Neural cell (in vitro differentiated cells): ENCODE measurements around the gene QSOX2. TPM values are rescaled to one million over a fixed set of nuclear protein-coding genes. Genes with fewer than 3 reads are reported as not detected.

Experiments used
- H2AFZ ChIP-seq: fragments of 200-600, 300-800 bp; sonication (generic), shearing (Covaris generic); 2 replicates; pipeline ENCODE4 v1.6.0; 2014; ENCODE audit warnings: low read depth, mild to moderate bottlenecking, antibody characterized with exemption, low read length, moderate library complexity
- H3F3A ChIP-seq: fragments of 200-600 bp; shearing (Covaris generic); 2 replicates; pipeline ENCODE4 v1.6.1; 2016; ENCODE audit warnings: mild to moderate bottlenecking, moderate library complexity, mixed read lengths, antibody characterized with exemption, low read length; ENCODE audit not compliant: insufficient read depth, poor library complexity, severe bottlenecking
- H3K27ac ChIP-seq: fragments of 200-600, 300-800 bp; sonication (generic), shearing (Covaris generic); 2 replicates; pipeline ENCODE4 v1.5.1; 2014; ENCODE audit warnings: mild to moderate bottlenecking, low read length, moderate library complexity
- H3K27me3 ChIP-seq: fragments of 300-800, 200-600 bp; sonication (generic), shearing (Covaris generic); 2 replicates; pipeline ENCODE4 v1.6.0; 2014; ENCODE audit warnings: mild to moderate bottlenecking, low read depth, low read length, moderate library complexity; ENCODE audit not compliant: insufficient read depth
- H3K36me3 ChIP-seq: fragments of 300-800, 200-600 bp; sonication (generic), shearing (Covaris generic); 2 replicates; pipeline ENCODE4 v1.5.1; 2014; ENCODE audit warnings: mild to moderate bottlenecking, antibody characterized with exemption, low read length, moderate library complexity; ENCODE audit not compliant: insufficient read depth
- H3K4me2 ChIP-seq: fragments of 300-800, 200-600 bp; sonication (generic), shearing (Covaris generic); 2 replicates; pipeline ENCODE4 v1.6.0; 2014; ENCODE audit warnings: mild to moderate bottlenecking, low read length
- H3K4me3 ChIP-seq: fragments of 300-800, 200-600 bp; sonication (generic), shearing (Covaris generic); 2 replicates; pipeline ENCODE4 v1.5.1; 2014; ENCODE audit warnings: mild to moderate bottlenecking, low read length, moderate library complexity
- H3K79me2 ChIP-seq: fragments of 200-600 bp; shearing (Covaris generic); replicated peaks from 2 replicates; pipeline ENCODE4 v1.6.0; 2014; ENCODE audit warnings: mild to moderate bottlenecking, low read length, moderate library complexity; ENCODE audit not compliant: insufficient read depth
- H3K9ac ChIP-seq: fragments of 300-800, 200-600 bp; sonication (generic), shearing (Covaris generic); 2 replicates; pipeline ENCODE4 v1.6.1; 2016; ENCODE audit warnings: mild to moderate bottlenecking, low read length, mixed read lengths
- H3K9me2 ChIP-seq: fragments of 200-600 bp; shearing (Covaris generic); 2 replicates; pipeline ENCODE4 v1.6.1; 2016; ENCODE audit warnings: mild to moderate bottlenecking, low read length, mixed read lengths; ENCODE audit not compliant: insufficient read depth
- H3K9me3 ChIP-seq: fragments of 200-600, 300-800 bp; sonication (generic), shearing (Covaris generic); 2 replicates; pipeline ENCODE4 v1.6.1; 2016; ENCODE audit warnings: mild to moderate bottlenecking, mixed run types, low read length, moderate library complexity, mixed read lengths
- H4K20me1 ChIP-seq: fragments of 200-600 bp; shearing (Covaris generic); 2 replicates; pipeline ENCODE4 v1.6.1; 2016; ENCODE audit warnings: mild to moderate bottlenecking, mixed run types; ENCODE audit not compliant: insufficient read depth
- EP300 ChIP-seq: fragments of 450-650 bp; conservative IDR thresholded peaks from 2 replicates; pipeline ENCODE4 v1.6.1; 2014; ENCODE audit warnings: antibody characterized with exemption, mild to moderate bottlenecking, moderate library complexity; ENCODE audit not compliant: poor library complexity, severe bottlenecking
- EZH2 ChIP-seq: fragments of 200-600, 300-800 bp; shearing (Covaris generic), sonication (generic); IDR thresholded peaks from 2 replicates; pipeline ENCODE4 v1.6.1; 2014; ENCODE audit warnings: antibody characterized with exemption, low read length, borderline replicate concordance, mild to moderate bottlenecking; ENCODE audit not compliant: insufficient read depth, poor library complexity, severe bottlenecking
- MXI1 ChIP-seq: fragments of 450-650 bp; conservative IDR thresholded peaks from 2 replicates; pipeline ENCODE4 v1.6.1; 2014; ENCODE audit warnings: antibody characterized with exemption, mild to moderate bottlenecking; ENCODE audit not compliant: poor library complexity, severe bottlenecking
- RAD21 ChIP-seq: fragments of 450-650 bp; conservative IDR thresholded peaks from 2 replicates; pipeline ENCODE4 v1.6.1; 2014; ENCODE audit warnings: antibody characterized with exemption, mild to moderate bottlenecking, moderate library complexity
- SMC3 ChIP-seq: fragments of 450-650 bp; conservative IDR thresholded peaks from 2 replicates; pipeline ENCODE4 v1.6.1; 2014; ENCODE audit warnings: antibody characterized with exemption, mild to moderate bottlenecking, moderate library complexity; ENCODE audit not compliant: poor library complexity
- TAF1 ChIP-seq: IDR thresholded peaks from 2 replicates; pipeline ENCODE4 v1.6.1; 2012; ENCODE audit warnings: low read depth
- polyA plus RNA-seq: library from polyadenylated mRNA; depleted of rRNA; stranded (reverse); fragments of >200 nt; gene quantifications from 2 replicates; pipeline ENCODE4 v1.2.3, GENCODE V29; 2014
- TF ChIP-seq, protein P1 (sequence below): fragments of 450-650 bp; IDR thresholded peaks from 2 replicates; pipeline ENCODE4 v1.5.1; 2014; ENCODE audit warnings: antibody characterized with exemption, mild to moderate bottlenecking, moderate library complexity; ENCODE audit not compliant: poor library complexity, severe bottlenecking
- TF ChIP-seq, protein P2 (sequence below): IDR thresholded peaks from 2 replicates; pipeline ENCODE4 v1.6.1; 2012; ENCODE audit warnings: borderline replicate concordance

The QSOX2 gene
- polyA plus RNA-seq, 1 donor from 2014 or later = 20.7 TPM

DNA sequence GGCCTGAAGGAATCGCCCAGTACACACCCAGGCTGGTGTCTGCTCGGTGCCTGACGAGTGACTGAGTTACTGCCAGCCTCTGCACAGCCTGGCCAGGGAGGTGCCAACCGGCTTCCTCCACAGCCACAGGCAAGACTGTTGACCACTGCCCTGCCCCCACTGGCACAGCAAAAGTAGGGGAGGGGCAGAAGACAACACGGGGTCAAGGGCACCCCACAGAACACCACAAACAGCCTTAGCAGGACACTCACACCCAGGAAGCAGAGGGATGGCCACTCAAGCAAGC is 40.0 kb downstream of the QSOX2 start:
- Histone ChIP-seq H3K27ac (no peak overlapping the region), H3K79me2 (no peaks in the 10 kb centered on the region), H4K20me1 (no peaks in the 10 kb centered on the region), H3K4me2 (no peak overlapping the region), H3K36me3 (no peaks in the 10 kb centered on the region), H3F3A (no peaks in the 10 kb centered on the region), H3K9ac (no peak overlapping the region), H3K9me2 (no peaks in the 10 kb centered on the region), H2AFZ (no peak overlapping the region), H3K9me3 (no peaks in the 10 kb centered on the region), H3K4me3 (no peak overlapping the region), H3K27me3 (peaks cover 56% of the 10 kb centered on the region)
- TF ChIP-seq TAF1 (no peak), EZH2 (no peak), MXI1 (no peak), RAD21 (no peak), SMC3 (no peak), EP300 (no peak)
- TF ChIP-seq, protein P1, sequence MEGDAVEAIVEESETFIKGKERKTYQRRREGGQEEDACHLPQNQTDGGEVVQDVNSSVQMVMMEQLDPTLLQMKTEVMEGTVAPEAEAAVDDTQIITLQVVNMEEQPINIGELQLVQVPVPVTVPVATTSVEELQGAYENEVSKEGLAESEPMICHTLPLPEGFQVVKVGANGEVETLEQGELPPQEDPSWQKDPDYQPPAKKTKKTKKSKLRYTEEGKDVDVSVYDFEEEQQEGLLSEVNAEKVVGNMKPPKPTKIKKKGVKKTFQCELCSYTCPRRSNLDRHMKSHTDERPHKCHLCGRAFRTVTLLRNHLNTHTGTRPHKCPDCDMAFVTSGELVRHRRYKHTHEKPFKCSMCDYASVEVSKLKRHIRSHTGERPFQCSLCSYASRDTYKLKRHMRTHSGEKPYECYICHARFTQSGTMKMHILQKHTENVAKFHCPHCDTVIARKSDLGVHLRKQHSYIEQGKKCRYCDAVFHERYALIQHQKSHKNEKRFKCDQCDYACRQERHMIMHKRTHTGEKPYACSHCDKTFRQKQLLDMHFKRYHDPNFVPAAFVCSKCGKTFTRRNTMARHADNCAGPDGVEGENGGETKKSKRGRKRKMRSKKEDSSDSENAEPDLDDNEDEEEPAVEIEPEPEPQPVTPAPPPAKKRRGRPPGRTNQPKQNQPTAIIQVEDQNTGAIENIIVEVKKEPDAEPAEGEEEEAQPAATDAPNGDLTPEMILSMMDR = no peak
- TF ChIP-seq, protein P2, sequence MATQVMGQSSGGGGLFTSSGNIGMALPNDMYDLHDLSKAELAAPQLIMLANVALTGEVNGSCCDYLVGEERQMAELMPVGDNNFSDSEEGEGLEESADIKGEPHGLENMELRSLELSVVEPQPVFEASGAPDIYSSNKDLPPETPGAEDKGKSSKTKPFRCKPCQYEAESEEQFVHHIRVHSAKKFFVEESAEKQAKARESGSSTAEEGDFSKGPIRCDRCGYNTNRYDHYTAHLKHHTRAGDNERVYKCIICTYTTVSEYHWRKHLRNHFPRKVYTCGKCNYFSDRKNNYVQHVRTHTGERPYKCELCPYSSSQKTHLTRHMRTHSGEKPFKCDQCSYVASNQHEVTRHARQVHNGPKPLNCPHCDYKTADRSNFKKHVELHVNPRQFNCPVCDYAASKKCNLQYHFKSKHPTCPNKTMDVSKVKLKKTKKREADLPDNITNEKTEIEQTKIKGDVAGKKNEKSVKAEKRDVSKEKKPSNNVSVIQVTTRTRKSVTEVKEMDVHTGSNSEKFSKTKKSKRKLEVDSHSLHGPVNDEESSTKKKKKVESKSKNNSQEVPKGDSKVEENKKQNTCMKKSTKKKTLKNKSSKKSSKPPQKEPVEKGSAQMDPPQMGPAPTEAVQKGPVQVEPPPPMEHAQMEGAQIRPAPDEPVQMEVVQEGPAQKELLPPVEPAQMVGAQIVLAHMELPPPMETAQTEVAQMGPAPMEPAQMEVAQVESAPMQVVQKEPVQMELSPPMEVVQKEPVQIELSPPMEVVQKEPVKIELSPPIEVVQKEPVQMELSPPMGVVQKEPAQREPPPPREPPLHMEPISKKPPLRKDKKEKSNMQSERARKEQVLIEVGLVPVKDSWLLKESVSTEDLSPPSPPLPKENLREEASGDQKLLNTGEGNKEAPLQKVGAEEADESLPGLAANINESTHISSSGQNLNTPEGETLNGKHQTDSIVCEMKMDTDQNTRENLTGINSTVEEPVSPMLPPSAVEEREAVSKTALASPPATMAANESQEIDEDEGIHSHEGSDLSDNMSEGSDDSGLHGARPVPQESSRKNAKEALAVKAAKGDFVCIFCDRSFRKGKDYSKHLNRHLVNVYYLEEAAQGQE = no peak

DNA sequence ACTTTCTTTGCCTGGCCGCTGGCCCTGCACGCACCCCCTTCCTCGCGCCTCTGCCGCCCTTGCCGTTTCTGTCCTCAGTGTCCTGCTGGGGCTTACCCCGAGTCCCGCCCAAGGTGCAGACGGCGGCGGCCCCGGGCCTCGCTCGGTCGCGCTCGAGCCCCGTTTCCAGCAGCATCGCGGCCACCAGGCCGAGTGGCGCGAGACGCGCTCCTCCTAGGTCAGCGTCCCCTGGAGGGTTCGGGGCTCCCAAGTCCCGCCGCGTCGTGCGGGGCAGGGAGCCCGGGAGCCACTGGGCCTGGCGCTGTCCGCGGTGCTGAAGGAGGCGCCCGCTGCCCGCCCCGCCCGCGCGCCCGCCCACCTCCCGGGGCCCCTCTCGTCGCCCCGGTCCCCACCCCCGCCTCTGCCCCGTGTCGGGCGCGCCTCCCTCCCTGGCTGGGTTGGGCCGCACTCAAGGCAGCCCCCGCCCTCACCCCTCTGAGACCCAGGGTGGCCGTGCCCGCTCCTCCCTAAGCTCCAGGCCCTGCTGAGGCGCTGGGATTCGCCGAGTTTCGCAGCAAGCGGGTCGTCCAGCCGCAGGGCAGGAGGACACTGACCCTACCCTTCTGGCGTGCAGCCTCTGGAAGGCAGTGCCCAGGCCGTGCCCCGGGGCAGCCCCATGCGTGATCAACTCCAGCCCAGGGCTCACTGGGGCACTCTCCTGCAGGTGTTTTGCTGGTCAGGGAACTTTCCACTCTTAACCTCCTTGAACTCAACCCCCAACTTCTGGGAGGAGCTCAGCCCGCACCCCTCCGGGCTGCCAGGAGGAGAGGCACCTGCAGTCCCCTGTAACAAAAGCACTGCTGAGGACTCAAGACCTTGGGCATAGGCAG is 40.5 kb downstream of the QSOX2 start, which contains the start of gene LHX3:
Gene LHX3 (minus strand): TSS at position 291 of the 869 bp plus-strand sequence. CDS start 116 bp downstream, at position 175.
- Histone ChIP-seq H3K4me2 (no peak within 1 kb of the TSS), H3K79me2 (no peaks in the 10 kb centered on the region), H3K9me3 (no peaks in the 10 kb centered on the region), H3K9me2 (no peaks in the 10 kb centered on the region), H3K27ac (no peak within 1 kb of the TSS), H3K36me3 (no peaks in the 10 kb centered on the region), H3K4me3 (no peak within 1 kb of the TSS), H4K20me1 (no peaks in the 10 kb centered on the region), H3F3A (no peaks in the 10 kb centered on the region), H3K9ac (no peak within 1 kb of the TSS), H3K27me3 (peaks cover 62% of the 10 kb centered on the region), H2AFZ (no peak within 1 kb of the TSS)
- TF ChIP-seq EZH2 = peak; percentile 79
- TF ChIP-seq, protein P2 = no peak
